Kidney (tissue), 14 donors: Measurements from ENCODE around the gene MRPS34. TPM values are rescaled to one million over a fixed set of nuclear protein-coding genes. Genes with fewer than 3 reads are reported as not detected.
A peak's percentile ranks its signal among the peaks of the same experiment; 100 is the strongest.

Source experiments
- DNase-seq, 5 donors: peaks; one replicate each; pipeline ENCODE4 v3.0.0-alpha.2; 2013 to 2020
- FAIRE-seq: peaks from 2 replicates; lab custom pipeline; 2012; peaks lifted over from hg19 to GRCh38; lab: Jason Lieb, UNC
- H3K27ac ChIP-seq, 2 donors: one replicate each; pipeline ENCODE4 v1.7.0; 2013; ENCODE audit warnings: low read depth in 2 of 2, low read length in 2 of 2, inconsistent platforms in 1 of 2
- H3K27me3 ChIP-seq: one replicate; pipeline ENCODE4 v1.7.1; 2013; ENCODE audit warnings: low read length, inconsistent platforms; ENCODE audit not compliant: control insufficient read depth, insufficient read depth
- H3K36me3 ChIP-seq, 3 donors: one replicate each; pipeline versions ENCODE4 v1.7.0 to v1.7.1; 2013; ENCODE audit warnings: low read length in 3 of 3, control low read depth in 1 of 3, inconsistent platforms in 1 of 3; ENCODE audit not compliant: insufficient read depth in 3 of 3, control insufficient read depth in 2 of 3
- H3K4me1 ChIP-seq, 3 donors: one replicate each; pipeline versions ENCODE4 v1.7.0 to v1.7.1; 2013; ENCODE audit warnings: low read length in 3 of 3, inconsistent platforms in 1 of 3, low read depth in 1 of 3; ENCODE audit not compliant: control insufficient read depth in 2 of 3, insufficient read depth in 2 of 3
- H3K4me3 ChIP-seq, 3 donors: one replicate each; pipeline versions ENCODE4 v1.7.0 to v1.8.1; 2013; ENCODE audit warnings: low read length in 3 of 3, control low read depth in 1 of 3, inconsistent platforms in 1 of 3
- H3K9ac ChIP-seq, 3 donors: one replicate each; pipeline versions ENCODE4 v1.7.0 to v1.7.1; 2013; ENCODE audit warnings: low read length in 3 of 3, control low read depth in 1 of 3, inconsistent platforms in 1 of 3
- H3K9me3 ChIP-seq, 3 donors: one replicate each; pipeline versions ENCODE4 v1.7.0 to v1.7.1; 2013; ENCODE audit warnings: low read length in 3 of 3, control low read depth in 1 of 3, inconsistent platforms in 1 of 3; ENCODE audit not compliant: control insufficient read depth in 2 of 3, insufficient read depth in 1 of 3
- intact Hi-C: fragments of 100-400 bp; cut with DNase I; formaldehyde crosslinking; loops from one replicate; pipeline ENCODE4 v1.11.1; 2022
- microRNA-seq: library from miRNA; unstranded; fragments of <30 nt; microRNA quantifications from one replicate; pipeline ENCODE4 v1.2.0, GENCODE V29; 2020
- polyA plus RNA-seq: library from polyadenylated mRNA; stranded (reverse); fragments of 350-450 nt; fragmentation: Illumina TruSeq; extraction: RNeasy Lipid Tissue Mini Kit (QIAGEN cat#74804); gene quantifications from one replicate; pipeline ENCODE4 v1.2.3, GENCODE V29; 2014; ENCODE audit warnings: low read depth, low replicate concordance; ENCODE audit not compliant: insufficient read depth
- total RNA-seq: library from RNA; stranded (reverse); fragmentation: NEBNext Ultra II Directional; extraction: Animal tissue kit (Norgen Biotek cat#: 25700); gene quantifications from one replicate; pipeline ENCODE4 v1.2.1, GENCODE V29; 2021
- TF ChIP-seq, protein P1 (sequence below): IDR thresholded peaks from 3 replicates; pipeline ENCODE4 v1.5.1; 2012; ENCODE audit warnings: mild to moderate bottlenecking, moderate library complexity, borderline replicate concordance; ENCODE audit not compliant: insufficient read depth; ENCODE audit errors: extremely low read depth
- donor health status: control.
- donor health status: control.
- donor health status: control.
- donor health status: control.
- donor health status: control.
- donor health status: DM: yes; HTN: yes; CAD: no.
- donor health status: Normal renal cell carcinoma (clear cell type).

The MRPS34 gene
- total and polyA plus RNA-seq, 2 donors from 2014 or later: 61.7 to 187 TPM

DNA sequence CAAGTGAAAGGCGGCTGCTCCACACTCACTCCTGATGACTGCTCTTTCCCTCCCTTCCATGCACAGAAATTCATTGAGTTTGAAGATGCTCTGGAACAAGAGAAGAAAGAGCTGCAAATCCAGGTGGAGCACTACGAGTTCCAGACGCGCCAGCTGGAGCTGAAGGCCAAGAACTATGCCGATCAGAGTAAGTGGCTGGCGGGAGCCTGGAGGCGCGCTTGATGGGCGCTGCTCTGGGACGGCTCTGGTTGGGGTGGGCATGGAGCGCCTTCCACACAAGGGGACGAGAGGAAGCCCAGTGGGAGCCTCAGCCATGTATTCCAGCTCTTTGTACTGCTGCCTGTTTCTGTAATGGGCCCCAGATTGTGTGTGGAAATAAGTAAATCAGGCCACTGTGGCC, 48.4 kb downstream of the MRPS34 start:
- TF ChIP-seq, protein P1, sequence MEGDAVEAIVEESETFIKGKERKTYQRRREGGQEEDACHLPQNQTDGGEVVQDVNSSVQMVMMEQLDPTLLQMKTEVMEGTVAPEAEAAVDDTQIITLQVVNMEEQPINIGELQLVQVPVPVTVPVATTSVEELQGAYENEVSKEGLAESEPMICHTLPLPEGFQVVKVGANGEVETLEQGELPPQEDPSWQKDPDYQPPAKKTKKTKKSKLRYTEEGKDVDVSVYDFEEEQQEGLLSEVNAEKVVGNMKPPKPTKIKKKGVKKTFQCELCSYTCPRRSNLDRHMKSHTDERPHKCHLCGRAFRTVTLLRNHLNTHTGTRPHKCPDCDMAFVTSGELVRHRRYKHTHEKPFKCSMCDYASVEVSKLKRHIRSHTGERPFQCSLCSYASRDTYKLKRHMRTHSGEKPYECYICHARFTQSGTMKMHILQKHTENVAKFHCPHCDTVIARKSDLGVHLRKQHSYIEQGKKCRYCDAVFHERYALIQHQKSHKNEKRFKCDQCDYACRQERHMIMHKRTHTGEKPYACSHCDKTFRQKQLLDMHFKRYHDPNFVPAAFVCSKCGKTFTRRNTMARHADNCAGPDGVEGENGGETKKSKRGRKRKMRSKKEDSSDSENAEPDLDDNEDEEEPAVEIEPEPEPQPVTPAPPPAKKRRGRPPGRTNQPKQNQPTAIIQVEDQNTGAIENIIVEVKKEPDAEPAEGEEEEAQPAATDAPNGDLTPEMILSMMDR: no peak
- no peak overlapping the region for H3K4me3 ChIP-seq
- no peak overlapping the region for H3K9ac ChIP-seq
- intact Hi-C loops: no loop called here
- peaks cover 0 to 2% (median 0%) of the 10 kb centered on the region in 3 donors for H3K4me1 ChIP-seq
- FAIRE-seq (no peak), DNase-seq (no peak)
- peaks cover 3 to 12% (median 7%) of the 10 kb centered on the region in 3 donors for H3K36me3 ChIP-seq
- H3K27me3 ChIP-seq: no peaks in the 10 kb centered on the region
- no peak overlapping the region for H3K27ac ChIP-seq
- H3K9me3 ChIP-seq: no peaks in the 10 kb centered on the region

DNA sequence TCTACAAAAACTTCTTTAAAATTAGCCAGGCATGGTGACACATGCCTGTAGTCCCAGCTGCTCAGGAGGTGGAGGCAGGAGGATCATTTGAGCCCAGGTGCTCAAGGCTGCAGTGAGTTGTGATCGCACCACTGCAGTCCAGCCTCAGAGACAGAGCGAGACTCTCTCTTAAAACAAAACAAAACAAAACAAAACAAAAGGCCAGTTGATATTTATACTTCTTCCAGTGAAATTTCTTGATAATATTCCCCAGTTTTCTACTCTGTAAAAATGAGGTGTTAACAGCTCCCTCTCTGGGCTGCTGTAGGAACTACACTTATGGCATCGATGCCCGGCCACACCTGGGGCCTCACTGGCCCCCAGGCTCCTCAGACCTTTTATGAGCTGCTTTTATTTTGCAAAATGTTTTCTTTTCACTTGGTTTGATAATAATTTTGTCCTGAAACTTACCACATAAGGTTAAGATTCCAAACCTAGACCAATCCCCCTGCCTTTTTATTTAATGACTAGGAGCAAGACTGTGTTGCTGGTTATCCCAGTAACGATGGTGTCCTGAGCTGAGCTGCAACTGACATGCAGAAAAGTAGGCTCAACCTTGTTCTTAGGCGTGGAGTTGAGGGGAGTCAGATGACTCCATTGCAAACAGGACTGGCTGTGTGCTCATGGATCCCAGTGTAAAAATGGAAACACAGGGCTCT, 49.3 kb downstream of the MRPS34 start:
- intact Hi-C loops: no loop called here
- Histone ChIP-seq H3K27ac (no peak overlapping the region), H3K9me3 (no peaks in the 10 kb centered on the region), H3K9ac (no peak overlapping the region), H3K36me3 (peaks cover 3 to 10% (median 7%) of the 10 kb centered on the region in 3 donors), H3K4me3 (no peak overlapping the region), H3K27me3 (no peaks in the 10 kb centered on the region), H3K4me1 (peaks cover 0 to 2% (median 0%) of the 10 kb centered on the region in 3 donors)
- FAIRE-seq: no peak
- DNase-seq: peak in 2 of 5 donors; percentile 37 to 38
- TF ChIP-seq, protein P1: peak; percentile 66

Small RNA genes within 50 kb of the gene (microRNA-seq; reads per million reads assigned to microRNA genes)
- gene MIR3177: not detected

Other genes with a start within 250 kb of the MRPS34 start
- gene TMEM204, start 239.5 kb downstream of the MRPS34 start, total RNA-seq: 40.9 TPM
- gene TMEM204, start 239.5 kb downstream of the MRPS34 start, polyA plus RNA-seq: 49.5 TPM
- gene IFT140, start 161.1 kb downstream of the MRPS34 start, total RNA-seq: 38.0 TPM
- 13.5 TPM for gene IFT140, start 161.1 kb downstream of the MRPS34 start, polyA plus RNA-seq
- gene CRAMP1, start 160.8 kb downstream of the MRPS34 start, total RNA-seq: 20.0 TPM
- gene CRAMP1, start 160.8 kb downstream of the MRPS34 start, polyA plus RNA-seq: 2.9 TPM
- 89.3 TPM for gene JPT2, start 94.9 kb downstream of the MRPS34 start, total RNA-seq
- 32.8 TPM for gene JPT2, start 94.9 kb downstream of the MRPS34 start, polyA plus RNA-seq
- gene MAPK8IP3, start 66.9 kb downstream of the MRPS34 start, total RNA-seq: 67.7 TPM
- 10.6 TPM for gene MAPK8IP3, start 66.9 kb downstream of the MRPS34 start, polyA plus RNA-seq
- gene NME3, start 1.6 kb downstream of the MRPS34 start, total RNA-seq: 70.8 TPM
- gene NME3, start 1.6 kb downstream of the MRPS34 start, polyA plus RNA-seq: 123 TPM
- gene EME2, start 324 bp downstream of the MRPS34 start, total RNA-seq: 23.8 TPM
- 5.1 TPM for gene EME2, start 324 bp downstream of the MRPS34 start, polyA plus RNA-seq
- gene SPSB3, start 9.4 kb upstream of the MRPS34 start, total RNA-seq: 57.7 TPM
- 55.1 TPM for gene SPSB3, start 9.4 kb upstream of the MRPS34 start, polyA plus RNA-seq
- gene NUBP2, start 9.8 kb upstream of the MRPS34 start, total RNA-seq: 42.8 TPM
- 71.1 TPM for gene NUBP2, start 9.8 kb upstream of the MRPS34 start, polyA plus RNA-seq
- gene IGFALS, start 20.6 kb upstream of the MRPS34 start, total RNA-seq: 1.4 TPM
- 2.9 TPM for gene IGFALS, start 20.6 kb upstream of the MRPS34 start, polyA plus RNA-seq
- 48.1 TPM for gene HAGH, start 53.7 kb upstream of the MRPS34 start, total RNA-seq
- 258 TPM for gene HAGH, start 53.7 kb upstream of the MRPS34 start, polyA plus RNA-seq
- 36.4 TPM for gene FAHD1, start 54.1 kb upstream of the MRPS34 start, total RNA-seq
- 108 TPM for gene FAHD1, start 54.1 kb upstream of the MRPS34 start, polyA plus RNA-seq
- gene MEIOB, start 99.0 kb upstream of the MRPS34 start, total RNA-seq: 0.16 TPM
- gene MEIOB, start 99.0 kb upstream of the MRPS34 start, polyA plus RNA-seq: 1.4 TPM
- 0.19 TPM for gene HS3ST6, start 145.3 kb upstream of the MRPS34 start, total RNA-seq
- gene HS3ST6, start 145.3 kb upstream of the MRPS34 start, polyA plus RNA-seq: 0.73 TPM
- 32.0 TPM for gene MSRB1, start 170.1 kb upstream of the MRPS34 start, total RNA-seq
- 189 TPM for gene MSRB1, start 170.1 kb upstream of the MRPS34 start, polyA plus RNA-seq
- not detected for gene RPL3L, start 181.6 kb upstream of the MRPS34 start, total RNA-seq
- gene RPL3L, start 181.6 kb upstream of the MRPS34 start, polyA plus RNA-seq: not detected
- gene NDUFB10, start 186.4 kb upstream of the MRPS34 start, total RNA-seq: 123 TPM
- gene NDUFB10, start 186.4 kb upstream of the MRPS34 start, polyA plus RNA-seq: 432 TPM
- 1,550 TPM for gene RPS2, start 191.7 kb upstream of the MRPS34 start, total RNA-seq
- 2,018 TPM for gene RPS2, start 191.7 kb upstream of the MRPS34 start, polyA plus RNA-seq
- not detected for gene RNF151, start 193.7 kb upstream of the MRPS34 start, total RNA-seq
- not detected for gene RNF151, start 193.7 kb upstream of the MRPS34 start, polyA plus RNA-seq
- gene TBL3, start 198.9 kb upstream of the MRPS34 start, total RNA-seq: 33.3 TPM
- 38.5 TPM for gene TBL3, start 198.9 kb upstream of the MRPS34 start, polyA plus RNA-seq
- gene NOXO1, start 208.3 kb upstream of the MRPS34 start, total RNA-seq: 0.57 TPM
- 0.58 TPM for gene NOXO1, start 208.3 kb upstream of the MRPS34 start, polyA plus RNA-seq
- gene GFER, start 211.1 kb upstream of the MRPS34 start, total RNA-seq: 25.0 TPM
- 45.6 TPM for gene GFER, start 211.1 kb upstream of the MRPS34 start, polyA plus RNA-seq
- gene SYNGR3, start 216.8 kb upstream of the MRPS34 start, total RNA-seq: 2.2 TPM
- 4.6 TPM for gene SYNGR3, start 216.8 kb upstream of the MRPS34 start, polyA plus RNA-seq
- gene ZNF598, start 236.7 kb upstream of the MRPS34 start, total RNA-seq: 34.9 TPM
- 14.3 TPM for gene ZNF598, start 236.7 kb upstream of the MRPS34 start, polyA plus RNA-seq
- not detected for gene NPW, start 246.7 kb upstream of the MRPS34 start, total RNA-seq
- not detected for gene NPW, start 246.7 kb upstream of the MRPS34 start, polyA plus RNA-seq